Bronchial epithelial cell (primary cell): ENCODE data around the gene MAMDC4. TPM values are rescaled to one million over a fixed set of nuclear protein-coding genes. Genes with fewer than 3 reads are reported as not detected.

ENCODE experiments used
- DNase-seq: peaks from one replicate; pipeline ENCODE4 v3.0.0-alpha.2; 2010; ENCODE audit warnings: low read depth
- FAIRE-seq: peaks from 2 replicates; lab custom pipeline; 2011; peaks lifted over from hg19 to GRCh38; lab: Jason Lieb, UNC
- H3K27me3 ChIP-seq: 2 replicates; pipeline ENCODE4 v1.5.1; 2011; ENCODE audit warnings: low read length; ENCODE audit not compliant: control insufficient read depth, insufficient read depth
- H3K36me3 ChIP-seq: 2 replicates; pipeline ENCODE4 v1.5.1; 2011; ENCODE audit warnings: low read length; ENCODE audit not compliant: control insufficient read depth, insufficient read depth
- H3K4me3 ChIP-seq: 2 replicates; pipeline ENCODE4 v1.5.1; 2011; ENCODE audit warnings: mild to moderate bottlenecking, low read depth, low read length, control low read depth
- CTCF ChIP-seq: IDR thresholded peaks from 2 replicates; pipeline ENCODE4 v1.5.1; 2011; ENCODE audit warnings: mild to moderate bottlenecking, moderate library complexity, low read length, control low read depth, inconsistent platforms; ENCODE audit not compliant: insufficient read depth, severe bottlenecking
- total RNA-seq: library from RNA; depleted of rRNA; stranded (reverse); fragments of >200 nt; gene quantifications from 2 replicates; pipeline ENCODE4 v1.2.1, GENCODE V29; 2014

The MAMDC4 gene
- total RNA-seq, 1 donor from 2014 or later = 1.1 TPM

GRCh38 chr9:136846376-136847087 lies 5.6 kb upstream of the MAMDC4 start:
- no peak for DNase-seq
- Histone ChIP-seq H3K27me3 (peaks cover 7% of the 10 kb centered on the region), H3K4me3 (peak overlapping the region; percentile 80), H3K36me3 (peaks cover 10% of the 10 kb centered on the region)
- FAIRE-seq = no peak
- no peak for TF ChIP-seq CTCF

GRCh38 chr9:136847088-136847825 lies 4.9 kb upstream of the MAMDC4 start:
- FAIRE-seq (no peak), DNase-seq (peak; percentile 44)
- Histone ChIP-seq H3K27me3 (peaks cover 7% of the 10 kb centered on the region), H3K4me3 (peak overlapping the region; percentile 80), H3K36me3 (peaks cover 10% of the 10 kb centered on the region)
- TF ChIP-seq CTCF = no peak

- Histone ChIP-seq H3K27me3 (peaks cover 7% of the 10 kb centered on the region), H3K4me3 (peak overlapping the region; percentile 80), H3K36me3 (peaks cover 10% of the 10 kb centered on the region)
- no peak for FAIRE-seq
- peak; percentile 61 for DNase-seq
- TF ChIP-seq CTCF = no peak
Measured at GRCh38 chr9:136847826-136848392, 4.2 kb upstream of the MAMDC4 start.

DNA sequence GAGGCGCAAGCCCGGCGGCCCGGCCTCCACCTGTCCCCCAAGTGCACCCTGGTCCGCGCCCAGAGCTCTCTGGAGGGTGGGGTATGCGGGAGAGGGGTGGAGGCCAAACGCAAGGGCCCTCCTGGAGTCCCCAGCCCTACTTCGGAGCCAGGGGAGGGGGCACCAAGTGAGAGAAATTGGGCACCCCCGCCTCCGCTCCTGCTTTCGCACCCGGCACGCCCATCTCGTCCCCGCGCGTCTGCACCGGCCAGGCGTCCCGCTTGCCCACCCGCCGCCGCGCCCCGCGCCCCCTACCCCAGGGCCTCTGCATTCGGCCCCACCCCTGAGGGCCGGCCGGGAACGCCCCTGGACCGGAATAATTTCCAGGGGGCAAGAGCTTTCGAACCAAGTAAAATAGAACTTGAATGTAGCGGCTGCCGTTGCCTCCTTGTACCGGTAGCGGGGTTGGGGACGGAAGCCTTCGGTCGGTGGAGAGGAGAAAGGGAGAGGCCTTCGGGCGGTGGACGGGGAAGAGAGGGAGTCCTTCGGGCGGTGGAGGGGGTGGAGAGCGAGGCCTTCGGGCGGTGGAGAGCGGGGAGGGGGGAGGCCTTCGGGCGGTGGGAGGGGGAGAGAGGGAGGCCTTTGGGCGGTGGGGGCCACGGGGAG lies 3.6 kb upstream of the MAMDC4 start:
- TF ChIP-seq CTCF = no peak
- DNase-seq (peak; percentile 8), FAIRE-seq (no peak)

DNA sequence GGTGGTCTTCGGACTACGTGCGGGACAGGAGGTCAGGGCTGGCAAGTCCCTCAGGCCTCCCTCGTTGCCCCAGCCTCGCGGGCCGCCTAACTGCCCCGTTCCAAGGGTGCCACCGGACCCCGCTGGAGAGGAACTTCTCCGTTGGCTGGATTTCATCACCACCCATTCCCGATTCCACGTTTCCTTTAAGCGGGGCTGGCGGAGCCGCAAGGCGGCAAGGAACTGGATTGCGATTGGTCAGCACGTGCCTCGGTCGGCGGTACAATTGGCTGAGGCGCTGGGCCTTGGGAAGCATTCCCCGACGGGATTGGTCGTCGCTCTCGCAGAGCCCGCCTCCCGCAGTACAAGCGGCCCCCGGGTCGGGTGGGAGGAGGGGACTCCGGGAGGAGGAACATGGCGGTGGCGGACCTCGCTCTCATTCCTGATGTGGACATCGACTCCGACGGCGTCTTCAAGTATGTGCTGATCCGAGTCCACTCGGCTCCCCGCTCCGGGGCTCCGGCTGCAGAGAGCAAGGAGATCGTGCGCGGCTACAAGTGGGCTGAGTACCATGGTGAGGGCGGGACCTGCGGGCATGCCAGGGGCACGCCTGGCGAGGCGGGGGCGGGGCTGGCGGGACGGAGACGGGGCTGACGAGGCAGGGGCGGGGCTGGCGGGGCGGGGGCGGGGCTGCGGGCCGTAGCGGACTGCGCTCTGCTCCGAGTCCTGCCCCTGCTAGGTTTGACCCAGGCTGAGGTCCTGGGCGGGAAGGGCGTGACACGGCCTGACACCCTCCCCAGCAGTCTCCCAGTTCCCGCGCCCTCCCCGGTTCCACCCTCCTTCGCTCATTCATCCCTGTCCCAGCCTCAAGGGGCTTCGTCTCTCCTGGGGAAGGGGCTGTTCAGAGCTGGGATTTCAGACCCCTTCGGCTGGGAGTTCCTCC lies 2.8 kb upstream of the MAMDC4 start, which contains the start of gene PHPT1:
Gene PHPT1 (plus strand): TSS at position 372 of the 922 bp plus-strand sequence. CDS start 22 bp downstream, at position 394.
- no peak for FAIRE-seq

More for the DNA sequence above, 3.6 kb upstream of the MAMDC4 start:
- H3K36me3 ChIP-seq = peaks cover 10% of the 10 kb centered on the region
- H3K4me3 ChIP-seq = peak overlapping the region; percentile 80
- peaks cover 7% of the 10 kb centered on the region for H3K27me3 ChIP-seq

More for the DNA sequence above, 2.8 kb upstream of the MAMDC4 start, which contains the start of gene PHPT1:
- Histone ChIP-seq H3K4me3 (peak within 1 kb of the TSS; percentile 80), H3K36me3 (peaks cover 10% of the 10 kb centered on the region), H3K27me3 (peaks cover 7% of the 10 kb centered on the region)
- DNase-seq = peak; percentile 97
- no peak for TF ChIP-seq CTCF
